Vagina (tissue), 2 donors: Measurements from ENCODE around the gene NKX6-2.

Experiments
- CTCF ChIP-seq, 3 experiments: fragments of 450-650 bp in 2 of 3; fragments of 200-600 bp in 1 of 3; sonication (generic) in 1 of 3; IDR thresholded peaks; one replicate each; pipeline ENCODE4 v1.5.1; 2017 to 2019; ENCODE audit warnings: antibody characterized with exemption in 3 of 3, mild to moderate bottlenecking in 2 of 3, moderate library complexity in 2 of 3
- POLR2A ChIP-seq, 2 donors: fragments of 450-650 bp; IDR thresholded peaks; one replicate each; pipeline ENCODE4 v1.6.1; 2017; ENCODE audit warnings: antibody characterized with exemption in 2 of 2, mild to moderate bottlenecking in 2 of 2, moderate library complexity in 2 of 2

- TF ChIP-seq CTCF (IDR thresholded peaks at IDR 0.05), result no peak
- no peak for TF ChIP-seq POLR2A (IDR thresholded peaks at IDR 0.05)
These were observed 36.6 kb downstream of the NKX6-2 start for GRCh38 chr10:132749371-132749795.
